Gastroesophageal sphincter (tissue), 4 donors: ENCODE measurements around the gene OLA1. TPM values are rescaled to one million over a fixed set of nuclear protein-coding genes. Genes with fewer than 3 reads are reported as not detected.

Source experiments
- ATAC-seq: fragments of 150-250 bp; one replicate; pipeline ENCODE4 v1.9.1; 2016; ENCODE audit warnings: mild to moderate bottlenecking, moderate library complexity
- H3K27ac ChIP-seq, 4 donors: fragments of 200-600 bp; sonication (generic) in 3 of 4; 1 replicate in 3 of 4; 2 replicates in 1 of 4; pipeline ENCODE4 v1.5.1; 2016 to 2019
- H3K27me3 ChIP-seq: fragments of 200-600 bp; sonication (generic); one replicate; pipeline ENCODE4 v1.5.1; 2019
- H3K36me3 ChIP-seq, 2 donors: fragments of 200-600 bp; sonication (generic); one replicate each; pipeline ENCODE4 v1.5.1; 2019; ENCODE audit warnings: control low read depth in 1 of 2
- H3K4me1 ChIP-seq, 3 donors: fragments of 200-600 bp; sonication (generic); 1 replicate in 2 of 3; 2 replicates in 1 of 3; pipeline ENCODE4 v1.5.1; 2016 to 2019; ENCODE audit warnings: control low read depth in 2 of 3
- H3K4me3 ChIP-seq, 2 donors: fragments of 200-600 bp; sonication (generic); one replicate each; pipeline ENCODE4 v1.5.1; 2019; ENCODE audit warnings: mild to moderate bottlenecking in 1 of 2, moderate library complexity in 1 of 2
- H3K9me3 ChIP-seq, 3 donors: fragments of 200-600 bp; sonication (generic); one replicate each; pipeline ENCODE4 v1.5.1; 2017 to 2019; ENCODE audit warnings: control low read depth in 2 of 3
- CTCF ChIP-seq, 4 experiments: fragments of 200-600 bp in 2 of 4; fragments of 450-650 bp in 2 of 4; sonication (generic) in 1 of 4; IDR thresholded peaks; one replicate each; pipeline ENCODE4 v1.5.1; 2017 to 2019; ENCODE audit warnings: antibody characterized with exemption in 4 of 4, mild to moderate bottlenecking in 2 of 4, moderate library complexity in 2 of 4
- EP300 ChIP-seq: sonication (generic); formaldehyde crosslinking; IDR thresholded peaks from one replicate; pipeline ENCODE4 v1.6.1; 2017; ENCODE audit warnings: antibody characterized with exemption, mild to moderate bottlenecking
- POLR2A ChIP-seq, 2 donors: fragments of 450-650 bp; IDR thresholded peaks; one replicate each; pipeline ENCODE4 v1.6.1; 2017; ENCODE audit warnings: antibody characterized with exemption in 2 of 2, mild to moderate bottlenecking in 2 of 2, moderate library complexity in 1 of 2
- POLR2AphosphoS5 ChIP-seq: sonication (generic); formaldehyde crosslinking; IDR thresholded peaks from one replicate; pipeline ENCODE4 v1.6.1; 2017; ENCODE audit warnings: antibody characterized with exemption
- WGBS, 2 donors: methylation state at CpG; one replicate each; pipeline ENCODE4 v1.1.5; 2018; ENCODE audit warnings: low coverage in 1 of 2; 5-methylcytosine and 5-hydroxymethylcytosine counted together
- total RNA-seq, 4 donors: library from RNA; depleted of rRNA; stranded (reverse); fragments of >200 nt; gene quantifications; one replicate each; pipeline ENCODE4 v1.1.0, GENCODE V29; 2016

OLA1 gene
- total RNA-seq, 4 donors from 2014 or later, result 57.1 to 90.4 (median 72.1) TPM

- Histone ChIP-seq H3K36me3 (no peaks in the 10 kb centered on the region), H3K9me3 (no peaks in the 10 kb centered on the region), H3K4me3 (no peak overlapping the region), H3K4me1 (peaks cover 0 to 8% (median 0%) of the 10 kb centered on the region in 3 donors), H3K27ac (no peak overlapping the region), H3K27me3 (no peaks in the 10 kb centered on the region)
- 60 to 78% methylated on average over 2 of the region's 2 CpGs for WGBS, 2 donors
- no peak for ATAC-seq
- no peak for TF ChIP-seq CTCF (IDR thresholded peaks at IDR 0.05)
- TF ChIP-seq POLR2A (IDR thresholded peaks at IDR 0.05), result no peak
- TF ChIP-seq POLR2AphosphoS5, result no peak
- no peak for TF ChIP-seq EP300
These were observed 198.4 kb downstream of the OLA1 start for GRCh38 chr2:174049895-174050294.

GRCh38 chr2:174048243-174048642 is 200.1 kb downstream of the OLA1 start:
- TF ChIP-seq EP300 (no peak), CTCF (IDR thresholded peaks at IDR 0.05) (no peak)
- H3K9me3 ChIP-seq, result no peaks in the 10 kb centered on the region
- WGBS, 2 donors, result 73 to 83% methylated on average over 1 to 19 of the region's 20 CpGs
- no peak overlapping the region for H3K27ac ChIP-seq
- H3K4me1 ChIP-seq, result peaks cover 0 to 8% (median 0%) of the 10 kb centered on the region in 3 donors
- no peaks in the 10 kb centered on the region for H3K27me3 ChIP-seq
- H3K4me3 ChIP-seq, result no peak overlapping the region
- no peaks in the 10 kb centered on the region for H3K36me3 ChIP-seq
- ATAC-seq, result no peak

DNA sequence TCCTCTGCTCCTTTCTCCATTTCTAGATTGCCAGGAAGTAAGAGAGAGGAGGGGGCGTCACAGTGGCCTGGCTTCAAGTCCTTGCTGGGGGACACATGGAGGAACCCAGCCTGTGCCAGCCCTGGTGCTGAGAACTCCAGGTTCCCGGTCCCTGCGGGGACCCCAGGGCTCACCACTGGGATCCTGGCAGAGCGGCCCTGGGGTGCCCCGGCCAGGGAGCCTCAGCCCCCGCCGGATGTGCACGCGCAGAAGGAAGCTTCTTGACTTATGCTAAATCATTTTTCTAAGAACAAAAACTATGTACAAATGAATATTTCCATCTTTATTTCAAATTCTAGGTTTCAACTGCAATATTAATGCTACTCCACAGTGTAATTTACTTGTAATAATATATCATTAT is 200.6 kb downstream of the OLA1 start:
- no peak for ATAC-seq
- WGBS, 2 donors, result 84 to 85% methylated on average over 5 to 6 of the region's 9 CpGs
- TF ChIP-seq CTCF (IDR thresholded peaks at IDR 0.05), result no peak
- no peak for TF ChIP-seq POLR2A (IDR thresholded peaks at IDR 0.05)
- no peak for TF ChIP-seq EP300
- TF ChIP-seq POLR2AphosphoS5, result no peak

GRCh38 chr2:174046172-174046571 is 202.2 kb downstream of the OLA1 start:
- WGBS, 2 donors, result 80 to 95% methylated on average over 1 to 2 of the region's 3 CpGs
- Histone ChIP-seq H3K4me3 (no peak overlapping the region), H3K27me3 (no peaks in the 10 kb centered on the region), H3K9me3 (no peaks in the 10 kb centered on the region), H3K36me3 (no peaks in the 10 kb centered on the region), H3K4me1 (no peaks in the 10 kb centered on the region), H3K27ac (no peak overlapping the region)
- no peak for ATAC-seq
- TF ChIP-seq CTCF (IDR thresholded peaks at IDR 0.05) (no peak), POLR2A (IDR thresholded peaks at IDR 0.05) (no peak), EP300 (no peak), POLR2AphosphoS5 (no peak)

More for the DNA sequence above, 200.6 kb downstream of the OLA1 start:
- no peak overlapping the region for H3K4me3 ChIP-seq
- H3K27ac ChIP-seq, result no peak overlapping the region
- peaks cover 0 to 8% (median 0%) of the 10 kb centered on the region in 3 donors for H3K4me1 ChIP-seq
- H3K27me3 ChIP-seq, result no peaks in the 10 kb centered on the region
- no peaks in the 10 kb centered on the region for H3K36me3 ChIP-seq
- no peaks in the 10 kb centered on the region for H3K9me3 ChIP-seq

DNA sequence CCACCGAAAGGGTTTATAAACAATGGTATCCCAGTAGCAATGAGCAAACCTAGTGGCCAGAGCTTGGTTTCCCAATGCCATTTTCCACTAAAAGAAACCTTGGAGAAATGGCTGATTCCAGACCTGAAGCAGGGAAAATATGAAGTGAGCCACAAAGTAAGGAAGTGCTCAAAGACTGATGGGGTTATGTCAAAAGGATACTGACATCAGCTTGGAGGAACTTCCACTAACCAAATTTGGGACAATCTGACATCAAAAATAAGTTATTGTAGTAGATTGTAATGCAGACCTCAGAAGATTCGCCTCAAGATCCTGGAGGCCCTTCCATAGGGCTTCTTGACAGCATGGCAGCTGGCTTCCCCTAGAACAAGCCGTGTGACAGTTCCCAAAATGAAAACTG is 203.8 kb downstream of the OLA1 start:
- no peaks in the 10 kb centered on the region for H3K27me3 ChIP-seq
- no peak overlapping the region for H3K27ac ChIP-seq
- WGBS, 2 donors, result 78 to 84% methylated on average over 3 of the region's 3 CpGs
- H3K9me3 ChIP-seq, result no peaks in the 10 kb centered on the region
- H3K36me3 ChIP-seq, result no peaks in the 10 kb centered on the region
- no peak overlapping the region for H3K4me3 ChIP-seq
- TF ChIP-seq POLR2AphosphoS5 (no peak), EP300 (no peak), CTCF (IDR thresholded peaks at IDR 0.05) (no peak), POLR2A (IDR thresholded peaks at IDR 0.05) (no peak)
- ATAC-seq, result no peak
- H3K4me1 ChIP-seq, result peaks cover 0 to 7% (median 1%) of the 10 kb centered on the region in 3 donors
